ENCODE measurements around the gene CST11. TPM values are rescaled to one million over a fixed set of nuclear protein-coding genes. Genes with fewer than 3 reads are reported as not detected.

Gene CST11
- not detected for total RNA-seq

GRCh38 chr20:23452776-23453175 lies at the start of gene CST11:
TSS of gene CST11 (minus strand) at chr20:23452876. CDS start at chr20:23452811, 65 bp downstream.

GRCh38 chr20:23490817-23491216 lies 38.1 kb upstream of the CST11 start, which contains the start of gene CST8:
TSS of gene CST8 (plus strand) at chr20:23491117. CDS start at chr20:23491668, 551 bp downstream.

GRCh38 chr20:23420943-23421931 lies 31.4 kb downstream of the CST11 start, which contains the start of gene NAPB:
TSS of gene NAPB (minus strand) at chr20:23421488. CDS start at chr20:23421402, 86 bp downstream.

Other genes with a start within 250 kb of the CST11 start
- 10 to 100 TPM; 26.1 to 26.4 TPM for gene NXT1, start 102.1 kb downstream of the CST11 start, total RNA-seq
- 10 to 100 TPM; 10.4 to 10.9 TPM for gene GZF1, start 90.7 kb downstream of the CST11 start, total RNA-seq
- 10 to 100 TPM; 14.1 to 18.9 TPM for gene NAPB, start 31.4 kb downstream of the CST11 start, total RNA-seq
- not detected for gene CSTL1, start 13.2 kb downstream of the CST11 start, total RNA-seq
- not detected for gene CST8, start 38.2 kb upstream of the CST11 start, total RNA-seq
- not detected for gene CST9L, start 115.6 kb upstream of the CST11 start, total RNA-seq
- gene CST9, start 153.0 kb upstream of the CST11 start, total RNA-seq, result not detected
- under 1 TPM; 0.48 TPM for gene CST3, start 185.1 kb upstream of the CST11 start, total RNA-seq
- gene CST4, start 236.2 kb upstream of the CST11 start, total RNA-seq, result not detected

Data from activated naive CD4-positive, alpha-beta T cell treated with anti-CD3 and anti-CD28 coated beads, Interleukin-2, amount 10 ng/mL, durations not matched to agents 5 hours and 36 hours (primary cell).